Measurements from ENCODE around the gene ANGPT4. TPM values are rescaled to one million over a fixed set of nuclear protein-coding genes. Genes with fewer than 3 reads are reported as not detected.
"Not testable (repeated sequence)": the region's sequence is repeated elsewhere in the genome, so short reads cannot be mapped to it uniquely, and the experiment has no call there.

The ANGPT4 gene
- total and polyA plus RNA-seq, 3 experiments from 2014 or later: not detected

DNA sequence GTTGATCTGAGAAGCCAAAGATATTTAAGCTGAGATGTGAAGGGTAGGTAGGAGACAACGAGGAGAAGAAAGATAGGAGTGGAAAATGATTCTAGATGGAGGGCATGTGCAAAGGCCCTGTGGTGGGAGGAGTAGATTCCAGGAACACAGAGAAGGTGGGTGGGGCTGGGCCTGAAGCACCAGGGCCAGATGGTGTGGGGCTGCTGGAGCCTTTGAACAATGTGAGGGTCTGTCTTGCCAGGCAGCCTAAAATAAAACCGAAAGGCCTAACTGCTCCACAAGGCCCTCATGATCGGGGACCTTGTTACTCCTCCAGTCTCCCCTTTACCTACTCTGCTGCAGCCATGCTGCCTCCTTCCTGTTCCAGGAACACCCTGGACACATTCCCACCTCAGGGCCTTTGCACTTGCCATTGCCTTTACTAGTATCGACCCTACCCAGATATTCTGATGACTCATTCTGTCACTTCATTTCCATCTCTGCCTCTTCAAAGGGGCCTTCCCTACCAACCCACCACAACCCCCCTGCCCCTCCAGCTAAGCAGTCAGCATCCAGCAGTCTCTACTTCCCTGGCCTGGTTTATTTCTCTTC lies 62.6 kb downstream of the ANGPT4 start:
- Mint-ChIP-seq H3K36me3 (peaks cover 11 to 15% (median 13%) of the 10 kb centered on the region in 3 donors), H3K9me3 (no peaks in the 10 kb centered on the region), H3K4me3 (no peak overlapping the region), H3K27ac (peak overlapping the region in 5 of 8 donors; percentile 35 to 75 (median 60)), H3K27me3 (no peaks in the 10 kb centered on the region), H3K4me1 (peaks cover 46 to 70% (median 60%) of the 10 kb centered on the region in 3 donors)
- Histone ChIP-seq H3K36me3 (ENCODE audit: insufficient read depth, low read length) (no peaks in the 10 kb centered on the region), H3K27ac (ENCODE audit: low read depth, low read length) (no peak overlapping the region), H3K4me1 (ENCODE audit: insufficient read depth, low read length) (peaks cover 24% of the 10 kb centered on the region), H3K27me3 (ENCODE audit: insufficient read depth, low read length, poor library complexity, severe bottlenecking) (no peaks in the 10 kb centered on the region), H3K4me3 (ENCODE audit: low read length) (no peak overlapping the region), H3K9me3 (ENCODE audit: low read length) (no peaks in the 10 kb centered on the region)
- ChIA-PET POLR2A (no interaction called here), CTCF (interaction anchor here (1.1 to 1.3 kb wide), 2 partner anchors 21 to 38 kb away, joined by 3 to 4 read pairs; no protein-coding TSS in a partner anchor)
- no peak for DNase-seq

DNA sequence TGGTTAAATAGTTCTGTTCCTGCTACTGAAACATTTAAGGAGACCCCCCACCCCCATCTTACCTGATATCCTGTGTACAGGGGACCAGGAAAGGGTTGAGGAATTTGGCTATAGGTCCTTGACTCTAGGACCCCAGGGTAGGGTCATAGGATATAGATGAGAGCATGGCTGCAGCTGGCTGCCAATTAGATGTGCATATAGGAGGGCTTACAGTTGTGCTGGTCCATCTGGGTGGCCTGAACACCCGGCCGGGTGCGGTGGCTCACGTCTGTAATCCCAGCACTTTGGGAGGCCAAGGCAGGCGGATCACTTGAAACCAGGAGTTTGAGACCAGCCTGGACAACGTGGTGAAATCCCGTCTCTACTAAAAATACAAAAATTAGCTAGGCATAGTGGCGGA lies 67.4 kb downstream of the ANGPT4 start:
- Mint-ChIP-seq H3K4me3 (peak overlapping the region in 1 of 7 donors; percentile 43), H3K27ac (peak overlapping the region in 4 of 8 donors; percentile 12 to 73 (median 67)), H3K4me1 (peaks cover 51 to 72% (median 61%) of the 10 kb centered on the region in 3 donors), H3K36me3 (peaks cover 9 to 15% (median 12%) of the 10 kb centered on the region in 3 donors)
- H3K9me3 ChIP-seq (ENCODE audit: low read length); H3K27ac ChIP-seq (ENCODE audit: low read depth, low read length); H3K27me3 Mint-ChIP-seq; DNase-seq; H3K36me3 ChIP-seq (ENCODE audit: insufficient read depth, low read length); POLR2A ChIA-PET; H3K4me3 ChIP-seq (ENCODE audit: low read length); H3K27me3 ChIP-seq (ENCODE audit: insufficient read depth, low read length, poor library complexity, severe bottlenecking); H3K9me3 Mint-ChIP-seq: not testable (repeated sequence)
- H3K4me1 ChIP-seq (ENCODE audit: insufficient read depth, low read length): peaks cover 36% of the 10 kb centered on the region
- CTCF ChIA-PET: interaction anchor here (1.4 to 6.1 kb wide), 2 partner anchors 11 to 16 kb away, joined by 3 to 45 read pairs; partner anchors contain the start of gene FAM110A

DNA sequence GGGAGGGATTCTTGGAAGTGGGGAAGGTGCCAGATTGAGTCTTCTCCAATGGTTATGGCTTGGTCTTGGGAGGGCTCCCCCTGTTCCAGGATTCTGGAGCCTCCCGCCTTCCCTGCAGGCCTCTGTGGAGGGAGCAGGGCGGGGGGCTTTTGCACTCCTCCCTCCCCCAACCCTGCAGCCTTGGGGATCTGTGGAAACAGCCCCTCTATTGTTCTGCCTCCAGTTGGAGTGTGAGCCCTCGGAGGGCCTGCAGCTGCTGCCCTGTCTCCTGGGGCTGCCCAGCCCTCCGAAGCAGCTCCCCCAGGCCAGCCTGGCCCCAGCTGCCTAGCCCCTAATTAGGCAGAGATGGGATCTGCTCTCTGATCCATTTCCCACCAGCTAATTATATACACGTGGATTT lies 67.9 kb downstream of the ANGPT4 start:
- Mint-ChIP-seq H3K27me3 (peaks cover 0 to 2% of the 10 kb centered on the region in 2 donors), H3K9me3 (no peaks in the 10 kb centered on the region), H3K27ac (peak overlapping the region in 2 of 8 donors; percentile 12 to 96), H3K36me3 (peaks cover 9 to 15% (median 9%) of the 10 kb centered on the region in 3 donors), H3K4me3 (no peak overlapping the region), H3K4me1 (peaks cover 50 to 71% (median 60%) of the 10 kb centered on the region in 3 donors)
- H3K9me3 ChIP-seq (ENCODE audit: low read length): no peaks in the 10 kb centered on the region
- no peaks in the 10 kb centered on the region for H3K36me3 ChIP-seq (ENCODE audit: insufficient read depth, low read length)
- CTCF ChIA-PET: interaction anchor here (1.4 to 6.1 kb wide), 2 partner anchors 12 to 15 kb away, joined by 3 to 45 read pairs; partner anchors contain the start of gene FAM110A
- no peaks in the 10 kb centered on the region for H3K27me3 ChIP-seq (ENCODE audit: insufficient read depth, low read length, poor library complexity, severe bottlenecking)
- no peak for DNase-seq
- POLR2A ChIA-PET: no interaction called here
- H3K4me1 ChIP-seq (ENCODE audit: insufficient read depth, low read length): peaks cover 41% of the 10 kb centered on the region
- no peak overlapping the region for H3K4me3 ChIP-seq (ENCODE audit: low read length)
- H3K27ac ChIP-seq (ENCODE audit: low read depth, low read length): no peak overlapping the region

DNA sequence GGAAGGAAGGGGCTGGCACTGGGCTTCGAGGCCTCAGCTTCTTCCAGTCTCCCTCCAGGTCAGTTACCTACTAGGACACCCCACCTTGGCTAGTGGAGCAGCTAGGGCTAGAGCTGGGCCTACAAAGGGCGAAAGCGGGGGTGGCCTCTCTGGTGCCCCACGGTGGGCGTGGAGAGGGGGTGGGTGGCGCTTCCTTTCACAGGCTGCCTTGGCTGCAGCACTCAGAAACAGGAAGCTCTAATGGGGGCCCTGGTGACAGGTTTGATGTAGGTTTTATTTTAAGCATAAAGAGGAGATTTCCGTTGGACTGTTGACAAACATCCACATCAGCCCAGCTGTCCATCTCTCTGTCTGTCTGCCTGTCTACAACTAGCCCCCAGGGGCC lies 69.2 kb downstream of the ANGPT4 start:
- H3K4me1 ChIP-seq (ENCODE audit: insufficient read depth, low read length): peaks cover 49% of the 10 kb centered on the region

DNA sequence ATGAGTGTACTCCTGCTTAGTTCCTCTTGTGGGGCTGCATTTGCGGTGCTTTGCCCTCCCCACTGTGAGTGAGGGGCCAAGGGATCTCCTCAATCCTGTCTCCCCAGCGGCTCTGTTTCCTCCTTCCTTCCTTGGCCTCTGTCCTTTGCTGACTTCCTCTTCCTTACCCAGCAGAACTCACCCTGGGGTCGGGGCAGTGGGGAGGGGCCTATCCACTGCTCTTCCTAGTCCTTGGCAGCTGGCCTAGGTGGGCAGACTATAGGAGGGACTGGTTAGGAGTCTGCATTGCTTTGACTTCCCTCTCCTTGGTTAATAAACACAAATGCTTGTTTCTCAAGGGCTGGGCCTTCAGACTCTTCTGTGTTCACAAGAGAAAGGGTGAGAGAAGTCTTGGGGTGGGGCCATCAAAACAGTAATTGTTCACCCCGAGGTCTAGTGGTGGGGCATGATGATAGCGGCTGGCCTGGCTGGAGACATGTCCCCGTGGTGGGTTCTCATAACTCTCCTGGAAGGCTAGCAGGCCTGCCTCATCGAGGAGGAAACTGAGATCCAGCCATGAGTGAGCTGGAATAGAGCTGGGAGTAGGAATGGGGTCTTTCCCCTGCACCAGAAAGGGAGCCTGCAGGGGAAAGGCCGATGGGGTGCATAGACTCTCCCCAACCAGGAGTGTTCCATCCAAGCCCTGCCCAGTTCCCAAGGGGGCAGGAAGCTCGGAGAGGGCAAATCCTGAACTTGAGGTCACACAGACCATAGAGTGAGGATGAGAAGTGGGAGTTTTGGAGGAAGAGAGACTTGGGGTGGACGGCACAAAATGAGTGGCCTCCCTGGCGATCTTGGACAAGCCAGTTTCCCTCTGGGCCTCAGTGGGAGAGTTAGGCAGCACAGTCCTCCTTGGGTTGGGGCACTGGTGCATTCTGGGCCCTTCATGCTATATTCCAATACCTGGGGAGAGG lies 69.9 kb downstream of the ANGPT4 start:
- H3K36me3 Mint-ChIP-seq: peaks cover 6 to 7% (median 7%) of the 10 kb centered on the region in 3 donors
- H3K27me3 Mint-ChIP-seq: peaks cover 0 to 2% of the 10 kb centered on the region in 2 donors
- peak overlapping the region; percentile 81 to 94 (median 92) for H3K4me3 Mint-ChIP-seq
- H3K9me3 ChIP-seq (ENCODE audit: low read length): no peaks in the 10 kb centered on the region
- peaks cover 55% of the 10 kb centered on the region for H3K4me1 ChIP-seq (ENCODE audit: insufficient read depth, low read length)
- peak in 1 of 5 donors; percentile 21 for DNase-seq
- H3K4me1 Mint-ChIP-seq: peaks cover 48 to 67% (median 50%) of the 10 kb centered on the region in 3 donors
- no peaks in the 10 kb centered on the region for H3K27me3 ChIP-seq (ENCODE audit: insufficient read depth, low read length, poor library complexity, severe bottlenecking)
- peak overlapping the region; percentile 87 to 99 (median 94) for H3K27ac Mint-ChIP-seq
- POLR2A ChIA-PET: interaction anchor here (0.5 to 5.4 kb wide), 2 partner anchors 13 to 19 kb away, joined by 3 to 48 read pairs; partner anchors contain the start of gene FAM110A
- H3K4me3 ChIP-seq (ENCODE audit: low read length): peak overlapping the region; percentile 83
- H3K36me3 ChIP-seq (ENCODE audit: insufficient read depth, low read length): no peaks in the 10 kb centered on the region
- CTCF ChIA-PET: interaction anchor here (1.3 to 6.1 kb wide), 4 partner anchors 13 to 111 kb away, joined by 4 to 45 read pairs (median 7); partner anchors contain the start of gene FAM110A
- H3K9me3 Mint-ChIP-seq: no peaks in the 10 kb centered on the region
- peak overlapping the region; percentile 35 for H3K27ac ChIP-seq (ENCODE audit: low read depth, low read length)

More for the DNA sequence above, 69.2 kb downstream of the ANGPT4 start:
- peak overlapping the region; percentile 81 to 94 (median 92) for H3K4me3 Mint-ChIP-seq
- peak overlapping the region; percentile 80 to 99 (median 94) for H3K27ac Mint-ChIP-seq
- H3K4me1 Mint-ChIP-seq: peaks cover 52 to 69% (median 53%) of the 10 kb centered on the region in 3 donors
- peaks cover 6 to 8% (median 7%) of the 10 kb centered on the region in 3 donors for H3K36me3 Mint-ChIP-seq
- H3K4me3 ChIP-seq (ENCODE audit: low read length): peak overlapping the region; percentile 83
- ChIA-PET CTCF (interaction anchor here (1.3 to 6.1 kb wide), 4 partner anchors 14 to 110 kb away, joined by 4 to 45 read pairs (median 7); partner anchors contain the start of gene FAM110A), POLR2A (interaction anchor here (0.5 to 5.4 kb wide), 2 partner anchors 14 to 19 kb away, joined by 3 to 48 read pairs; partner anchors contain the start of gene FAM110A)
- DNase-seq: peak; percentile 51 to 76 (median 57)
- no peaks in the 10 kb centered on the region for H3K9me3 ChIP-seq (ENCODE audit: low read length)
- H3K27me3 ChIP-seq (ENCODE audit: insufficient read depth, low read length, poor library complexity, severe bottlenecking): no peaks in the 10 kb centered on the region
- H3K27ac ChIP-seq (ENCODE audit: low read depth, low read length): peak overlapping the region; percentile 35
- peaks cover 0 to 2% of the 10 kb centered on the region in 2 donors for H3K27me3 Mint-ChIP-seq
- no peaks in the 10 kb centered on the region for H3K9me3 Mint-ChIP-seq
- no peaks in the 10 kb centered on the region for H3K36me3 ChIP-seq (ENCODE audit: insufficient read depth, low read length)

DNA sequence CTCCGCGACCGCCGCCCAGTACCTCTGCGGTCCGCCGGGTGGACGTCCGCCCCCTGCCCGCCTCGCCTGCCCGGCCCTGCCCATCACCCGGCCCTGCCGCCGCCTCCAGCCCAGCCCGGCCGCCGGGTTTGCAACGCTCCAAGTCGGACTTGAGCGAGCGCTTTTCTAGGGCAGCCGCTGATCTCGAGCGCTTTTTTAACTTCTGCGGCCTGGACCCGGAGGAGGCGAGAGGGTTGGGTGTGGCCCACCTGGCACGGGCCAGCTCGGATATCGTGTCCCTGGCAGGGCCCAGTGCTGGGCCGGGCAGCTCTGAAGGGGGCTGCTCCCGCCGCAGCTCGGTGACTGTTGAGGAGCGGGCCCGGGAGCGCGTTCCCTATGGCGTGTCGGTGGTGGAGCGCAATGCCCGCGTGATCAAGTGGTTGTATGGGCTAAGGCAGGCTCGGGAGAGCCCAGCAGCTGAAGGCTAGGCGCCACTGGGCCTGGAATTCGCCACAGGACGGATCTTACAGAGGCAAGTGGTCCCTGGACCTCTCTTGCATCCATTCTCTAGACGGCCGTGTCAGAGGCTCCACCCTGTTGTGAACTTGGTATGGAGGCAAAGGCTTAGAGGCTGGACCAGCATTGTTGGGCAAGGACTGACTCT lies 70.8 kb downstream of the ANGPT4 start:
- Histone ChIP-seq H3K27ac (ENCODE audit: low read depth, low read length) (peak overlapping the region; percentile 31), H3K4me3 (ENCODE audit: low read length) (peak overlapping the region; percentile 83), H3K4me1 (ENCODE audit: insufficient read depth, low read length) (peaks cover 55% of the 10 kb centered on the region), H3K27me3 (ENCODE audit: insufficient read depth, low read length, poor library complexity, severe bottlenecking) (no peaks in the 10 kb centered on the region), H3K9me3 (ENCODE audit: low read length) (no peaks in the 10 kb centered on the region), H3K36me3 (ENCODE audit: insufficient read depth, low read length) (no peaks in the 10 kb centered on the region)
- H3K27me3 Mint-ChIP-seq: peaks cover 0 to 2% of the 10 kb centered on the region in 2 donors
- H3K9me3 Mint-ChIP-seq: no peaks in the 10 kb centered on the region
- POLR2A ChIA-PET: interaction anchor here (5.4 kb wide), 1 partner anchor 12 kb away, joined by 48 read pairs; the partner anchor contains the start of gene FAM110A
- DNase-seq: peak in 3 of 5 donors; percentile 15 to 53 (median 24)
- peak overlapping the region; percentile 81 to 94 (median 92) for H3K4me3 Mint-ChIP-seq
- peak overlapping the region; percentile 78 to 99 (median 94) for H3K27ac Mint-ChIP-seq
- CTCF ChIA-PET: interaction anchor here (6.1 kb wide), 1 partner anchor 12 kb away, joined by 45 read pairs; the partner anchor contains the start of gene FAM110A
- H3K4me1 Mint-ChIP-seq: peaks cover 43 to 63% (median 43%) of the 10 kb centered on the region in 3 donors
- H3K36me3 Mint-ChIP-seq: peaks cover under 1 to 5% (median 2%) of the 10 kb centered on the region in 3 donors
